Panc1 (cell line): ENCODE results near the gene CORO7. TPM values are rescaled to one million over a fixed set of nuclear protein-coding genes. Genes with fewer than 3 reads are reported as not detected.

ENCODE experiments used
- ATAC-seq: fragments of 200-7000 bp; cut with Tn5 transposase; 2 replicates; pipeline ENCODE4 v1.9.1; 2020; ENCODE audit warnings: mild to moderate bottlenecking, moderate library complexity
- BruUV-seq: library from RNA; stranded (reverse); fragments of 400-500 nt; replicated peaks from 2 replicates; lab custom pipeline; 2021; lab: Mats Ljungman, UMichigan
- CTCF ChIA-PET: fragments of 300-600 bp; sonication (Branson Sonifier 250); formaldehyde crosslinking; loops from one replicate; lab custom pipeline; 2022; ENCODE audit warnings: antibody characterized with exemption; lab: Charles Lee
- POLR2A ChIA-PET: fragments of 300-600 bp; sonication (Branson Sonifier 250); formaldehyde crosslinking; loops from one replicate; lab custom pipeline; 2022; ENCODE audit warnings: antibody characterized with exemption; lab: Charles Lee
- DNase-seq: peaks from one replicate; pipeline ENCODE4 v3.0.0-alpha.2; 2010; ENCODE audit warnings: low read depth, low spot score
- H3K27ac ChIP-seq: 2 replicates; pipeline ENCODE4 v1.5.1; 2011; ENCODE audit warnings: mild to moderate bottlenecking, low read length, inconsistent platforms
- H3K27me3 ChIP-seq: fragments of 200-500 bp; sonication (Bioruptor generic); 2 replicates; pipeline ENCODE4 v1.6.0; 2014; ENCODE audit warnings: low read length, inconsistent platforms; ENCODE audit not compliant: control insufficient read depth, insufficient read depth
- H3K36me3 ChIP-seq: fragments of 200-500 bp; sonication (Bioruptor generic); 2 replicates; pipeline ENCODE4 v1.5.1; 2014; ENCODE audit warnings: inconsistent platforms, mild to moderate bottlenecking, low read length, moderate library complexity; ENCODE audit not compliant: control insufficient read depth, insufficient read depth
- H3K4me1 ChIP-seq: 2 replicates; pipeline ENCODE4 v1.5.1; 2011; ENCODE audit warnings: inconsistent platforms, mild to moderate bottlenecking, low read length, moderate library complexity; ENCODE audit not compliant: control insufficient read depth, insufficient read depth
- H3K4me3 ChIP-seq, 2 experiments: 2 replicates each; pipeline ENCODE4 v1.5.1; 2011 to 2012; ENCODE audit warnings: low read depth in 2 of 2, low read length in 2 of 2, mild to moderate bottlenecking in 2 of 2, inconsistent platforms in 1 of 2, moderate library complexity in 1 of 2
- H3K9me3 ChIP-seq: fragments of 200-500 bp; sonication (Bioruptor generic); 2 replicates; pipeline ENCODE4 v1.5.1; 2014; ENCODE audit warnings: low read depth, mild to moderate bottlenecking, inconsistent platforms, low read length, moderate library complexity; ENCODE audit not compliant: control insufficient read depth, insufficient read depth
- POLR2AphosphoS5 ChIP-seq: IDR thresholded peaks from 2 replicates; pipeline ENCODE4 v1.6.1; 2012; ENCODE audit warnings: mild to moderate bottlenecking, low read depth, low read length, moderate library complexity
- SIN3A ChIP-seq: IDR thresholded peaks from 2 replicates; pipeline ENCODE4 v1.6.1; 2012; ENCODE audit warnings: low read depth, mild to moderate bottlenecking, low read length, moderate library complexity, borderline replicate concordance; ENCODE audit not compliant: insufficient read depth
- TCF7L2 ChIP-seq: IDR thresholded peaks from 2 replicates; pipeline ENCODE4 v1.6.1; 2011; ENCODE audit warnings: mild to moderate bottlenecking, low read depth, low read length, inconsistent platforms
- in situ Hi-C: cut with HindIII; loops from 2 replicates; pipeline ENCODE4 v1.10.0; 2016; ENCODE audit warnings: low sequenced_read_pairs, low pct_unique_long_range_greater_than_20kb
- intact Hi-C: fragments of 100-400 bp; cut with micrococcal nuclease; formaldehyde crosslinking; loops from one replicate; pipeline ENCODE4 v1.10.0; 2022; ENCODE audit not compliant: unreplicated experiment
- total RNA-seq: library from RNA; stranded (reverse); gene quantifications from one replicate; pipeline ENCODE4 v1.2.1, GENCODE V29; 2021; ENCODE audit not compliant: unreplicated experiment
- TF ChIP-seq, protein P1 (sequence below): fragments of 450-650 bp; IDR thresholded peaks from 2 replicates; pipeline ENCODE4 v1.5.1; 2017; ENCODE audit warnings: mild to moderate bottlenecking
- TF ChIP-seq, protein P2 (sequence below), 2 experiments: IDR thresholded peaks; 2 replicates each; pipeline ENCODE4 v1.6.1; 2011 to 2012; ENCODE audit warnings: low read depth in 2 of 2, control low read depth in 1 of 2, low read length in 1 of 2, mild to moderate bottlenecking in 1 of 2, moderate library complexity in 1 of 2; ENCODE audit not compliant: insufficient read depth in 1 of 2

CORO7 gene
- total RNA-seq, 1 experiment from 2014 or later = 37.5 TPM

- H3K27me3 ChIP-seq = no peaks in the 10 kb centered on the region
- no peaks in the 10 kb centered on the region for H3K36me3 ChIP-seq
- intact Hi-C loops = no loop called here
- no peak overlapping the region for H3K27ac ChIP-seq
- ATAC-seq (no peak), DNase-seq (no peak)
- no peak for TF ChIP-seq TCF7L2
- TF ChIP-seq, protein P1, sequence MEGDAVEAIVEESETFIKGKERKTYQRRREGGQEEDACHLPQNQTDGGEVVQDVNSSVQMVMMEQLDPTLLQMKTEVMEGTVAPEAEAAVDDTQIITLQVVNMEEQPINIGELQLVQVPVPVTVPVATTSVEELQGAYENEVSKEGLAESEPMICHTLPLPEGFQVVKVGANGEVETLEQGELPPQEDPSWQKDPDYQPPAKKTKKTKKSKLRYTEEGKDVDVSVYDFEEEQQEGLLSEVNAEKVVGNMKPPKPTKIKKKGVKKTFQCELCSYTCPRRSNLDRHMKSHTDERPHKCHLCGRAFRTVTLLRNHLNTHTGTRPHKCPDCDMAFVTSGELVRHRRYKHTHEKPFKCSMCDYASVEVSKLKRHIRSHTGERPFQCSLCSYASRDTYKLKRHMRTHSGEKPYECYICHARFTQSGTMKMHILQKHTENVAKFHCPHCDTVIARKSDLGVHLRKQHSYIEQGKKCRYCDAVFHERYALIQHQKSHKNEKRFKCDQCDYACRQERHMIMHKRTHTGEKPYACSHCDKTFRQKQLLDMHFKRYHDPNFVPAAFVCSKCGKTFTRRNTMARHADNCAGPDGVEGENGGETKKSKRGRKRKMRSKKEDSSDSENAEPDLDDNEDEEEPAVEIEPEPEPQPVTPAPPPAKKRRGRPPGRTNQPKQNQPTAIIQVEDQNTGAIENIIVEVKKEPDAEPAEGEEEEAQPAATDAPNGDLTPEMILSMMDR = no peak
- TF ChIP-seq POLR2AphosphoS5 = no peak
- TF ChIP-seq SIN3A = no peak
- TF ChIP-seq, protein P2, sequence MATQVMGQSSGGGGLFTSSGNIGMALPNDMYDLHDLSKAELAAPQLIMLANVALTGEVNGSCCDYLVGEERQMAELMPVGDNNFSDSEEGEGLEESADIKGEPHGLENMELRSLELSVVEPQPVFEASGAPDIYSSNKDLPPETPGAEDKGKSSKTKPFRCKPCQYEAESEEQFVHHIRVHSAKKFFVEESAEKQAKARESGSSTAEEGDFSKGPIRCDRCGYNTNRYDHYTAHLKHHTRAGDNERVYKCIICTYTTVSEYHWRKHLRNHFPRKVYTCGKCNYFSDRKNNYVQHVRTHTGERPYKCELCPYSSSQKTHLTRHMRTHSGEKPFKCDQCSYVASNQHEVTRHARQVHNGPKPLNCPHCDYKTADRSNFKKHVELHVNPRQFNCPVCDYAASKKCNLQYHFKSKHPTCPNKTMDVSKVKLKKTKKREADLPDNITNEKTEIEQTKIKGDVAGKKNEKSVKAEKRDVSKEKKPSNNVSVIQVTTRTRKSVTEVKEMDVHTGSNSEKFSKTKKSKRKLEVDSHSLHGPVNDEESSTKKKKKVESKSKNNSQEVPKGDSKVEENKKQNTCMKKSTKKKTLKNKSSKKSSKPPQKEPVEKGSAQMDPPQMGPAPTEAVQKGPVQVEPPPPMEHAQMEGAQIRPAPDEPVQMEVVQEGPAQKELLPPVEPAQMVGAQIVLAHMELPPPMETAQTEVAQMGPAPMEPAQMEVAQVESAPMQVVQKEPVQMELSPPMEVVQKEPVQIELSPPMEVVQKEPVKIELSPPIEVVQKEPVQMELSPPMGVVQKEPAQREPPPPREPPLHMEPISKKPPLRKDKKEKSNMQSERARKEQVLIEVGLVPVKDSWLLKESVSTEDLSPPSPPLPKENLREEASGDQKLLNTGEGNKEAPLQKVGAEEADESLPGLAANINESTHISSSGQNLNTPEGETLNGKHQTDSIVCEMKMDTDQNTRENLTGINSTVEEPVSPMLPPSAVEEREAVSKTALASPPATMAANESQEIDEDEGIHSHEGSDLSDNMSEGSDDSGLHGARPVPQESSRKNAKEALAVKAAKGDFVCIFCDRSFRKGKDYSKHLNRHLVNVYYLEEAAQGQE (IDR thresholded peaks at IDR 0.05; ENCODE audit: insufficient read depth in 1 of 2, low read depth in 2 of 2, low read length in 1 of 2) = no peak
- ChIA-PET CTCF (interaction anchor here (1.6 kb wide), 1 partner anchor 37 kb away, joined by 4 read pairs; no protein-coding TSS in a partner anchor), POLR2A (no interaction called here)
- no TSS peak for BruUV-seq
- H3K4me1 ChIP-seq = peaks cover 13% of the 10 kb centered on the region
- in situ Hi-C loops = no loop called here
- no peaks in the 10 kb centered on the region for H3K9me3 ChIP-seq
- H3K4me3 ChIP-seq = no peak overlapping the region
Observed at GRCh38 chr16:4366016-4366415, 50.4 kb downstream of the CORO7 start.

- CTCF ChIA-PET = interaction anchor here (1.6 kb wide), 1 partner anchor 37 kb away, joined by 4 read pairs; no protein-coding TSS in a partner anchor
- Histone ChIP-seq H3K27ac (no peak overlapping the region), H3K27me3 (no peaks in the 10 kb centered on the region), H3K36me3 (no peaks in the 10 kb centered on the region), H3K4me3 (no peak overlapping the region), H3K9me3 (no peaks in the 10 kb centered on the region), H3K4me1 (peaks cover 10% of the 10 kb centered on the region)
- POLR2A ChIA-PET = no interaction called here
- in situ Hi-C loops = no loop called here
- intact Hi-C loops = no loop called here
- DNase-seq (no peak), ATAC-seq (no peak)
- TF ChIP-seq, protein P2 (IDR thresholded peaks at IDR 0.05; ENCODE audit: insufficient read depth in 1 of 2, low read depth in 2 of 2, low read length in 1 of 2) = no peak
- TF ChIP-seq, protein P1 = no peak
- no peak for TF ChIP-seq SIN3A
- TF ChIP-seq POLR2AphosphoS5 = no peak
- TF ChIP-seq TCF7L2 = no peak
- no TSS peak for BruUV-seq
Observed at GRCh38 chr16:4365615-4366014, 50.8 kb downstream of the CORO7 start.
